SHP77 (cell line): ENCODE results near the gene SVIP.

Experiments used
- DNase-seq, 2 experiments: peaks; one replicate each; lab custom pipeline; 2025; lab: John Stamatoyannopoulos, UW

Gene SVIP, protein sequence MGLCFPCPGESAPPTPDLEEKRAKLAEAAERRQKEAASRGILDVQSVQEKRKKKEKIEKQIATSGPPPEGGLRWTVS

DNA sequence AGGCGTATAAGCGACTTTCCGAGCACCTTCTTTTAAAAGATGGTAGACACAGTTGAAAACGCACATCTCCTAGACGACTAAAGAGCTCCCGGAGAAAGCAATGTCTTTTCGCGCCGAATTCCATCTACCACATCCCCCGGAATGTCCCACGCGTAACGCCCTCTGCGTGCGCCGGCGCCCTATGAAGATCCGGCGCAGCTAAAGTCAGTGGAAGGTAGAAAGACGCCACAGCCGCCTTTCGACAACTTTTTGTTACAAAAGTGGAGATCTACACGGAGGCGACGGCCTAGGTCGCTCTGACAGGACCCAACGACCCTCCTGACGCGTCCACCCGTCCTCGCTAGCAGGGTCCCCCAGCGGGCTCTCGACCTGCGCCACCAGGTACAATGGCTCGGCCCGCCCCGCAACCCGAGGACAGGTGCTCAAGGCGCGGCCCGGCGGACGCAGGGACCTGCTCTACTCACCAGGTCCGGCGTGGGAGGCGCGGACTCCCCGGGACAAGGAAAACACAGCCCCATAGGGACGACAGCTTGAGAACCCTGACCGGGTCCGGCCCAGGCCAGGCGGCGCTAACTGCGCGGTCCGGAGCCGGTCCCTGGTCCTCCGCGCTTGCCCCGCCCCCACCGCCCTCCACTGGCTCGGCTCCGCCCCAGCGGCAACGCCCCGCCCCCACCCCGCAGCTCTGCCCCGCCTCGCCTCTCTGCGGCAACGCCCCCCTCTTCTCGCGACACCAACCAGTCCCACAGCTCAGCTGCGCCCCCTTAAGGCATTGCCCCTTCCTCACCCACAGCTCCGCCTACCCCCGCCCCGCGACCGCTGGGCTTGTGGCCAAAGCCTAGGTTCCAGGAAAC lies at the start of gene SVIP:
TSS of gene SVIP (minus strand) at position 571 of the 851 bp plus-strand sequence. CDS start at position 518, 53 bp downstream.
- DNase-seq, result peak; percentile 68 to 79

DNA sequence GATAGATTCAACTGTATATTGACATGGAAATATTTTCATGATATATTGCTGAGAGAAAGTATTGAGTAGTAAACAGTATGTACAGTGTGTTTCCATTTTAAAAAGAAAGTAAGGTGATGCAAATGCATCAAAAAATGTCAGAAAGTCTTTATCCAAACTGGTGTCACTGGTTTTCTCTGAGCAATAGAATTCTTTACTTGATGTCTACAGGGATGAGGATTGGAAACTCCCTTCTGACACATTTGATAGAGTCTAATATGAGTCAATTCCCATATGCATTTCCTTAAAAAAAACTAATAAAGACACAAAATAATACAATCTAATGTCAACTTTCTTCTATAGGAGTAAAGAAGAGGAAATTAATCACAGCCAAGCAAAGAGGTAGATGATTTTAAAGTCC lies 49.0 kb upstream of the SVIP start:
- no peak for DNase-seq

DNA sequence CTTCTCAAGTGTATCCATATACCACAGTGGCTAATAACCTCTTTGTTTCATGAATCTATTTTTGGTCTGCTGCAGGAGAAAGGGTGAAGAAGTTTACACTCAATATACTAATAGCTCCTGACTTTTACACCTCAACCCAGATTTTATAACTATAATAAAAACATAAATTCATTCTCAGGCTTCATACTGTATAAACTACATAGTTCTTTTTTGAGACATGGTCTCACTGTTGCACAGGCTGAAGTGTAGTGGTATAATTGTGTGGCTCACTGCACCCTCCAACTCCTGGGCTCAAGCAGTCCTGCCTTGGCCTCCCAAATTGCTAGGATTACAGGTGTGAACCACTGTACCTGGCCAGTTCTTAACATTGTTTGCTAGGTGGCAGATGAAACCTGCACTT lies 48.4 kb upstream of the SVIP start:
- DNase-seq, result no peak

DNA sequence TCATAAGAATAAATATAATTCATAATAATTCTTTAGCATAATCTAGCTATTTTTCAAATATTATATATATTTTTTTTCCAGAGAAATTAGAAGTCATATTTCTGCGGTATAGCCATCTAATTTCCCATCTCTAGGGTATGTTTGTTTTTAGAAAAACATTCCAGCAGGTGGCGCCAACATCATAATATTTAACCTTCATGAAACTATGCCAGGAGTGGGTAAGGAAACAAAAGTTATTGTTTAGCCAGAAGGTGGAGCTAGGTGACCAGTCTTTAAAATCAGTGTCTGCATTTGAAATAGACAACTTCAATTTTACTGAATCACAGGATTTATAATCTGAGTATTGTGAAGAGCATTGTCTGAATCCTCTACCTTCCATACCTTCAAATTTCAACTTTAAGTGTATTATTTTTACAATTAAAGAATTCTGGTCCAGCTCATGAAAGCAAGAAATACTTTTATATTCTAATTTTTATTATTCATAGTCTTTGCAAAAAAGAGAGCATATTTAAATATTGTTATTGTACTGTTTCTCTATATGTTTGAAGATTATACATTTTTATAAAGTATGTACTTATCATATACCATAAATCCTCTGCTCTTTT lies 46.4 kb upstream of the SVIP start:
- DNase-seq, result peak; percentile 34 to 47

DNA sequence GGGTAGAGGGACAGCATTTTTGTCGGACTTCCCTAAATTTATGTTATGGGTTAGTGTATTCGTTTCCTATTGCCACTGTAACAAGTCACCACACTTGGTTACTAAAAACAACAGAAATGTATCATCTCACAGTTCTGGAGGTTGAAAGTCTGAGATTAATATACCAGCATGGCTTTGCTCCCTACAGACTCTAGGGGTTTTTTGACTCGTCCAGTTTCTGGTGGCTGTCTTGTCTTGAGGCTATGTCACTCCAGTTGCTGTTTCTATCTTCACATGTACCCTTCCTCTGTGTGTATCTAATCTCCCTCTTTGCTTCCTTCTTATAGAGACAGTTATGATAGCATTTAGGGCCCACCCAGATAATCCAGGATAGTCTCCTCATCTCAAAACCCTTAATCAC lies 39.7 kb upstream of the SVIP start:
- no peak for DNase-seq

DNA sequence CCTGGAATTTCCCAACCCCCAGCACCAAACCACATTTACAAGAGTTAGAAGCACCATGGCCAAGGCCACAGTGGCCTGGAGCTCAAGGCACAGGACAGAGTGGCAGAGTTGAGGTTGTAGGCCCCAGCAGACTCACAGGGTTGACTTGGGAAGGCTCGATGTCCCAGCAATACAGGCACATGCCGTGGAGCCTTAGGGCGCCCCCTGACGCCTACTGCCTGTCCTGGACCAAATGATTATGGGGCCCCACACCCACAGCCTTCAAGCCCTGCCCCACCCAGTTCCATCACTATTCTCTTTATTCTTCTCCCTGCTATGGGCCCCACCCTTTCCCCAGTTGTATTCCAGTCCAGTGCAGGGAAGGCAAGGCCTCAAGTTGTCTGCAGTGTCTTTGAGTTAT lies 30.6 kb upstream of the SVIP start, which contains the start of gene CCDC179:
TSS of gene CCDC179 (minus strand) at position 234 of the 400 bp plus-strand sequence. CDS start at position 181, 53 bp downstream.
- DNase-seq, result no peak

DNA sequence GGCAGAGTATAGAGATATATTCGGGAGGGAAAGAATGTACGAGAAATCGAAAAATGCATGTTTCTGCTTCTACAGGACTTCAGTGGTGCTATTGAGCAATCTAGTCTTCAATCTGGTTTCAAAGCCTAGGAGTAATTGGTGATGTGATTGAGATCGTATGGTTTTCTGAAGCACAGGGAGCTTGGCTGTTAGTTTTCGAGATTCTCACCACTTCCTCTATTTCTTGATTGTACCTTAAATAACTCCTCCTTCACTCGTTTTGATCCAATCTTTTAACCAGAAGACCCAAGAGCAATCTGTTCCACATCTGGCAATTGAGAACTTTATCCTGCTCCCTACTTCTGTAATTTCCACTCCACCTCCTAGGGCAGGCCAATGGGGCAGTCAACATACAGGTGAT lies 30.2 kb upstream of the SVIP start:
- no peak for DNase-seq

DNA sequence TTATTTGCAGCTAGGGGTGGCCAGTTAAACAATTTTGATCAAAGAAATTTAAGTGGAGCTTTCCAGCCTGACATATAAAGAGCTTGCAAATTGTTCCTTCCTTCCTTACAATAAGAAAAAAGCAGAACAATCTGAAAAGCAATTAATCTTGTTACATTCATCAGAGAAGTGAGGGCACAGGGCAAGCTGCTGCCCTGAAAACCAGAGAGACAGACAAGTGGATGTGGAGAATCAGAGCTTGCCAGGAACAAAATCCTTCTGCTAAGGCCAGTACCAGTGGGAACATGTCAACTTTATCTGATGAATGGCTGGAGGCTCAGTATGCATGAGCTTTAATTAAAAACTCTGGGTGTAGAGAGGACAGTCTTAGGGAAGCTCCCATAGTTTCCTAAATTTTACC lies 21.9 kb upstream of the SVIP start:
- no peak for DNase-seq

DNA sequence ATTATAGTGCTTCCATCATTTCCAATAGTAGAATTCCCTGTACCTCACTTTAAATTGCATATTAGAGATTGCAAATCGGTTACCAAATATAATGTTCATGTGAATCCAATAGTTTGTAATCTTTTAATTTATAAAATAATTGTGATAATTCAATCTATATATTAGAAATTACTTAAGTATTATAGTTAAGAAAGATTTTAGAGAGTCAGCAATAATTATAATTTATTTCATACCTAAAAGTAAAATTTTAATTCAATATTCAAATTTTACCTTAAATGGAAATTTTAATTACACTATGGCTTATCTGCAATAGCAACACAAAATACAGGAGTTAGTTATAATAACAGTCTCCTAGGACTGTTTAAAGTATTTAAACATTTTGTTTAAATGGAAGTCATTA lies 17.1 kb upstream of the SVIP start:
- no peak for DNase-seq

DNA sequence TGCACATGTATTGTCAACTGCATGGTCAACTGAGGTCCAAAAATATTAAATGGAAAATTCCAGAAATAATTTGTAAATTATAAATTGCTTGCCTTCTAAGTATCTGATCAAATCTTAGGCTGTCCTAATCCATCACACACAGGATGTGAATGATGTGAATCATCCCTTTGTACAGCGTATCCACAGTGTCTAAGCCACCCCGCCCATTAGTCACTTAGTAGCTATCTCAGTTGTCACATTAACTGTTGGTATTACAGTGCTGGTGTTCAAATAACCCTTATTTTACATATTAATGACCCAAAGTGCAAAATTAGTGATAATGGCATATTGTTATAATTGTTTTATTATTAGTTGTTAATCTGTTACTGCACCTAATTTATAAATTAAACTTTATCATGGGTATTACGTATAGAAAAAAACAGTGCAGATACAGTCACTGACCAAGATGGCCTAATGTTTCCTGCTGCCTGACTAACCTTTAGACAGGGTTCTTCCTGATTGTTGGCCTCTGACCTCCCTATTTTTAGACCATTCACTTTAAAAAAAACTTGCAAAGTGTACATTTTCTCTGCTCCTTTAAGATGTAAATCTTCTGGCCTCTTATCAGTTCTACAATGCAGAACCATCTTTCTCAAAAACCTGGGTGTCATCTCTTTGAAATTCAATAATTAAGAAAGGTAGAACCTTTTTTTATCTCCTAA lies 2.9 kb upstream of the SVIP start:
- DNase-seq, result no peak

DNA sequence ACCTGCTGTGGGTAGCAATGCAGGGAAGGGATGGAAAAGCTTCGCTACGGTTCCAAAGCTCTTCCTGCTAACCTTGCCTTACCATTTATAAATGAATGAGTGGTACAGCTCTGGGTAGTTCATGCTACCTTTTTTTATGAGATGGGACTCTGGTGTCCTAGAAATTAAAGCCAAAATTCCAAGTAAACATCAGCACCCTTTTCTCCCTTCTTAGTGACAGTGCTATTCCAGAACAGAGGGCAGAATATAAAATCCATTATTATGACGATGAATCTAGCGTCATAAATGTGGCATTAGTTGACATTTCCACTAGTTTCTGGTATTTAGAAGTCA lies 447 bp upstream of the SVIP start:
- DNase-seq, result no peak

DNA sequence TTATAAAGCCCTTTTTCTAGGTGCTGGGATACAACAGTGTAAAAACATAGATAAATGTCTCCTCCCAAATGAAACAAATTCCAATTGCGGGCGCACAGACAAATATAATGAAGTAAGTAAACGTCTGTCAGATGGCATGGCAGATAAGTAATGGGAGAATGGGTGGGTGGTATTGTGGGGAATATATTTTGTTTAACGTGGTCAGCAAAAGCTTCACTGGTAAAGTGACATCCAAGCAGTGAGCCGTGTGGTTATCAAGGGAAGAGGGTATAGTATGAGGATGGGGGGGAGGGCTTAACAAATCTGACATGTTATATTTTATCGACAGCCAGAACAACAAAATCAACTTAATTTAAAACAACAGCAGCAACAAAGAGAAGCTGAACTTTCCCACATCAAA lies 1.2 kb downstream of the SVIP start:
- no peak for DNase-seq

DNA sequence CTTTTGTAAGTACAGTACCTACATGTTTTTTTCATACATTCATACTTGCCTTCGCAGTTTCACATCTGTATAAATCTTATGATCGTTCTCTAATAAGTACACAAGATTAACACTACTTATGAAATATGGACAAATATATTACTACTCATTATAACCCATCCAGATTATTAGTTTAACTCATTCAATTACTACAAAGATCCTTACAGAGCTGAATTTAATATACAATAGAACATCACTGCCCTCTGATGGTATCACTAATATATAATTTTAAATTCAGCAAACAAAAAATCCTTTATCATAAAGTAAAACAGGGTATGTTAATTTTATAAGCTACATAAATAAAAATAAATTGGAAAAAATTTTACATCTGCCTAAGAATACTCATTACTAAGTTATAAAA lies 7.4 kb downstream of the SVIP start:
- no peak for DNase-seq

DNA sequence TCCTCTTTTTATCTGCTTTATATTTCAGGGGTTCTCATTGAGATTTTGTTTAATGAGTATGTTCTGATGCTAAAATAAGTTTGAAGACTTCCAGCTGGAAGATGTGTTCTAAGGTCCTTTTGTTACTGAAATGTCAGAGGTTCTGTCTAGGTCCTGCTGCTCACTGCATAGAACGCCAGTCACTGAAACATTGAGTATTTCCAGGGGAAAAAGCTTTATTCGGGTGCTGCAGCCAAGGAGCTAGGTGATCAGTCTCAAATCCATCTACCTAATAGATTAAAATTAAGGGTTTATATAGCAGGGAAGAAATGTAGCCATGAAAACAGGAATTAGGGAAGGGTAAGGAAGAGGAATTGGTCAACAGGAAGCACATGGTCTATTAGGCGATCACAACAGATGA lies 19.7 kb downstream of the SVIP start:
- DNase-seq, result no peak

DNA sequence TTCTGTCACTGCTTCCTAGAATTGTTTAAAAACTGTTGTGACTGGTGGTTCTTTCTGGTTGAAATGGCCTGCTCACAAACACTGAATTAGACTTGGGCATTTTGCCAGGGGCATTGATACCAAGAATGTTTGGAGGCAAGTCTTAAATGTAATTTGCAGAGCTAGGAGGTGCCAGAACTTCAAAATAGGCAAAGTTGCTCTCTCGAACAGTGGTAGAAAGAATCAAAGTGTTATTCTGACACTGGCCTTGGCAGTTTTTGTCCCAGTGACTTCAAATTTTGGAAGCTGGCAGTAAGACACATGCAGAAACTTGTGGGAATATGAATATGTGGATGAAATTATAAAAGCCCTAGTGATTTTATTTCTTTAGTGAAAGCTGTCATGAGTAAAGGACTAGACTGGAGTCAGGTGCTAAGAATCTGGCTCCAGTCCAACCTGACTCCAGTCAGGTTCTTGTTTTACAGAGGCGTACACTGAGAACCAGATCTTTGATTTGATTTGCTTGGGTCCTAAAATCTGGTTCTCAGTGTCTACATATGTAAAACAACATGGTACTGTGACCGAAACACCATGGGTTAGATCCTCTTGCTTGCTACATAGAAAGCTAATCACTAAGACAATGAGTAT lies 20.9 kb downstream of the SVIP start:
- DNase-seq, result no peak

DNA sequence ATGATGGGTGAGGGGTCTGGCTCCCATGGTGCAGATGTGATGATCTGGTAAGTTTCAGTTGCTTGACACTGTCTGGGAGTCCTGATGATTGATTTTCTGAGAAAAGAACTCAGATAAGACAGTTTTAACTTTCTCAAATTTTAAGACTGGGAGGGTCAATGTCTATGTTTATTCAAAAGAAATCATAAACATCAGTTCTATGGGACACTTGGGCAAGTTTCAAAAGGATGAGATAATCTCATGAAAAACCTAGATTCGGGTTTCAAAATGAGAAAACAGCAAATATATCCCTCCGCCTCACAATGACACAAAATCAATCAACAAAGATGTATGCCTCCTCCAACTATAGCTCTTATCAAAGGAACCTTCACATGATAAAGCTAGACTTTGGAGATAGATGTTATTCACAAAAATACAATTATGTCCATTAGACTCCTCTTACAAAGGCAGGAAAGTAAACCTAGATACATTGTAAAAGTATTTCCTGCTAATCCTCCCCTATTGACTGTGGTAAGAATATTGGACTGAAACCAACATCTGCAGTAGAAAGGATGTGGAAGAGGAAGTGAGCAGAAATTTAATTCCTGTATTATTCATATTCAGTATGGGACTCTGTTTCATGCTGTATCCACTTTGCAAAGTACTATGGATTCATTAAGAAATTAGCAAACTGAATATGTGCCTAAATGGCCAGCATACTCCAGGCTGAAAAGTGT lies 21.6 kb downstream of the SVIP start:
- no peak for DNase-seq

DNA sequence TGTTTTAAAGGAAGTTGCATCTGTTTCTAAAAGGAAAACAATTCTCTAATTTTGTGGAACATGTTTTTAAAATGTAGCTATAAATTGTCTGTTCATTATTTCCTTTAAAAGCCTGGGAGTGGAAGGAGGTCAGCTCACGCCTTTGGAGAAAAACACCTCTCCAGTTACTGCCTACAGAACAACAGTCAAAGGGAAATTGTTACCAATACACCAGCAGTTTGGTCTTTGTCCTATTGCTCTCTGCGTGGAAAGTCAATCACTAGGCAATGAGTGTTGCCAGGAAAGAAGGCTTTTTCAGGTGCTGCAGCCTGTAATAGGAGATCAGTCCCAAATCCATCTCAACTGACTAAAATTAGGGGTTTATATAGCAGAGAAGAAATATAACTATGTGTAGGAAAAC lies 22.2 kb downstream of the SVIP start:
- no peak for DNase-seq

DNA sequence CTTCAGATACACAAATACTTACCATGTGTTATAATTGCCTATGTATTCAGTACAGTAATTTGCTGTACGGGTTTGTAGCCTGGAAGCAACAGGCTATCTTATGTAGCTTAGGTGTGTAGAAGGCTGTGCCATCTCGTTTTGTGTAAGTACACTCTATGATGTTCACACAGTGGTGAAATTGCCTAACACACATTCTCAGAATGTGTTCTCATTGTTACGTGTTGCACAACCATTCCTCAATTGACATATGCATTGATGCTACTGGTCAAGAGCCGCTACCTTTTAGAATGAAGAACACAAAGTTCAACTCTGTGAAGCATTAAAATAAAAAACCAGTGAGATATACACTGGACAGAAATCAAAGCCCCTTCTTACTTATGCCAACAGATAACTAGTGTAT lies 26.7 kb downstream of the SVIP start:
- DNase-seq, result no peak

DNA sequence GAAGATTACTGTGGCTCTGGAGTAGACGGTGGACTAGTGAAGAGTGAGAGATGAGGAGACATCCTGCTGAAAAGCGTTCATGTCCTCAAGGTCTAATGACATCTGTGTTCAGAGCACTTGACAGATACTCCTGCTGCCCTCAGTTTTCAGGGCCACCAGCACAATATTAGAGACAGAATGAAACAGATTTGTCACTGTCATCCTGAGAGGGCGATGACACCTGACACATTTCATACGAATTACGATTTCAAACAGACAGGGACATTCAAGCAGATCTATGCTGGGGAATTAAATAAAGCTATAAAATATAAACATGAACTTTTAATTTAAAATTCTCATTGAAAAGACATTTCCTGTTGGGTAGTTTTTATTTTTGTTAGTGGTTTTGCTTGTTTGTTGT lies 29.1 kb downstream of the SVIP start:
- DNase-seq, result no peak

DNA sequence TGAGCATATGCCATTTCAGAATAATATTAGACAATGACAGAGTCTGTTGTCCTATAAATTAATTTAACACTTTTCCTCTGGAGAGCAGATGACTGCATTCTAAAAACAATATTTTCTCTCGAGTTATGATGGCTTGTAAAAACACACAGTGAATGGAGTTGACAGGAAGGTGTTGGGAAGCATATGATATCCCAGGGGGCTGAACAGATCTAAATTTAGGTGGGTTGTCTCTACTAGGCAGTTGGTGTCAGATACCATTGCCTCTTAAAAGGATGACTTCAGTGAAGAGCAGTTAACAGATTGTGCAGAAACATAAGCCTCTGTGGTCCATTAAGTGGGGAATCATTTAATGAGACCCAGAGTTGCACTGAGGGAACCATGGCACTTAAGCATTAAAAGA lies 30.7 kb downstream of the SVIP start:
- DNase-seq, result no peak

DNA sequence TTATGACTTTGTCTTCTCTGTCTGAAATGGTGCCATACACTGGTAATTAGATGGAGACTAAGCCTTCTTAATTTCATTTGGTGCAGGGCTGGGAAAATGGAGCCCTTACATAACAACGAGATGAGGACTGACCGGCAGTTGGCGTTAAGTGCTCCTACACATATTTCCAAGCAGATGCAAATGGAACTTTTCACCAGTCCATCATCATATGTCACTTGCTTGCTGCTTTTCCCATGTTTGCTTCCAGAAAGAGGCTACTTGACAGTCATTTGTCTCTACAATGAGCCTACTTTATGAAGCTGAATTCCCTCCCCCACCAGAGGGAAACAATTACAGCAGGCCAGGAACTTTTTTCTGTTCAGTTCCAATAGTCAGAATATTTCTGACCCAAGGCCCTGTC lies 32.6 kb downstream of the SVIP start:
- DNase-seq, result no peak

DNA sequence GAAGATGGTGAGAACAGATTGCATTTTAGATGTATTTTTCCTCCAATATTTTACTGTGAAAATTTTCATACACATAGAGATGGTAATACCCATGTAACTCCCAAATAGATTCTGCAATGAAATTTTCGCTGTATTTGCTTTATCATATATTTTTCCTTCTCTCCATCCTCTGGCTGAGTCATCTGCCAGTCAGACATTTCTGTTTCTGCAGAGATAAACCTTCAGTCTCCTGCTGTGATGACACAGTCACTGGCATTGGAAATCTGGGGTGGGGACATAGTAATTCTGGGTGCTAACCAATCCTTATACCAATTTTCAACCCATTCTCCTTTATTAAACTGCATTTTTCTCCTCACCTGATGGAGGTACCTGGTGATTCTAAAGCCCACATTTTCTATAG lies 33.7 kb downstream of the SVIP start:
- no peak for DNase-seq
